OCI-LY1 (cell line): Measurements from ENCODE around the gene MAN2B2.

Experiments
- H2AFZ ChIP-seq: fragments of 200-600 bp; sonication (generic), shearing (Covaris generic); 2 replicates; pipeline ENCODE4 v1.6.0; 2014; ENCODE audit warnings: antibody characterized with exemption, mild to moderate bottlenecking, low read length
- H3F3A ChIP-seq: fragments of 200-600 bp; sonication (generic), shearing (Covaris generic); 2 replicates; pipeline ENCODE4 v1.6.0; 2014; ENCODE audit warnings: mild to moderate bottlenecking, antibody characterized with exemption, low read length, moderate library complexity; ENCODE audit not compliant: insufficient read depth
- H3K27ac ChIP-seq: fragments of 200-600 bp; sonication (generic); 2 replicates; pipeline ENCODE4 v1.5.1; 2014; ENCODE audit warnings: low read length, mixed run types, mild to moderate bottlenecking, low read depth; ENCODE audit not compliant: poor library complexity, severe bottlenecking
- H3K27me3 ChIP-seq: fragments of 200-600 bp; sonication (generic); 2 replicates; pipeline ENCODE4 v1.6.0; 2014; ENCODE audit warnings: antibody characterized with exemption, mild to moderate bottlenecking, low read length, moderate library complexity; ENCODE audit not compliant: insufficient read depth
- H3K36me3 ChIP-seq: fragments of 200-600 bp; sonication (generic); 2 replicates; pipeline ENCODE4 v1.6.1; 2014; ENCODE audit warnings: mild to moderate bottlenecking, antibody characterized with exemption, low read length, moderate library complexity, mixed read lengths; ENCODE audit not compliant: insufficient read depth
- H3K4me1 ChIP-seq: fragments of 200-600 bp; sonication (generic); 2 replicates; pipeline ENCODE4 v1.5.1; 2014; ENCODE audit warnings: mild to moderate bottlenecking, low read length, moderate library complexity; ENCODE audit not compliant: insufficient read depth, severe bottlenecking
- H3K4me2 ChIP-seq: fragments of 200-600 bp; sonication (generic), shearing (Covaris generic); 2 replicates; pipeline ENCODE4 v1.6.1; 2014; ENCODE audit warnings: low read length
- H3K4me3 ChIP-seq: fragments of 200-600 bp; sonication (generic); 2 replicates; pipeline ENCODE4 v1.5.1; 2014; ENCODE audit warnings: low read length, low read depth, mild to moderate bottlenecking, mixed read lengths; ENCODE audit not compliant: poor library complexity, severe bottlenecking
- H3K79me2 ChIP-seq: fragments of 200-600 bp; shearing (Covaris generic); 2 replicates; pipeline ENCODE4 v1.6.1; 2016; ENCODE audit warnings: mixed run types, low read length, mixed read lengths; ENCODE audit not compliant: insufficient read depth
- H3K9ac ChIP-seq: fragments of 200-600 bp; sonication (generic), shearing (Covaris generic); 2 replicates; pipeline ENCODE4 v1.6.1; 2014; ENCODE audit warnings: mild to moderate bottlenecking, low read length, mixed read lengths
- H3K9me2 ChIP-seq: fragments of 200-600 bp; sonication (generic), shearing (Covaris generic); 2 replicates; pipeline ENCODE4 v1.6.1; 2014; ENCODE audit warnings: low read depth, mild to moderate bottlenecking, low read length, mixed read lengths
- H3K9me3 ChIP-seq: fragments of 200-600 bp; shearing (Covaris generic); 2 replicates; pipeline ENCODE4 v1.6.1; 2014; ENCODE audit warnings: low read length, mixed read lengths
- H4K20me1 ChIP-seq: fragments of 200-600 bp; sonication (generic), shearing (Covaris generic); 2 replicates; pipeline ENCODE4 v1.6.0; 2016; ENCODE audit warnings: mild to moderate bottlenecking, low read length; ENCODE audit not compliant: insufficient read depth
- CTCF ChIP-seq: fragments of 200-600 bp; sonication (generic), shearing (Covaris generic); IDR thresholded peaks from 2 replicates; pipeline ENCODE4 v1.5.1; 2017; ENCODE audit warnings: mild to moderate bottlenecking, antibody characterized with exemption, low read length, moderate library complexity, mixed read lengths
- EZH2 ChIP-seq: fragments of 200-600 bp; sonication (generic), shearing (Covaris generic); IDR thresholded peaks from 2 replicates; pipeline ENCODE4 v1.8.0; 2017; ENCODE audit warnings: borderline replicate concordance, mixed run types, mild to moderate bottlenecking, antibody characterized with exemption, low read length, moderate library complexity, mixed read lengths

Gene MAN2B2

GRCh38 chr4:6614701-6615230 is 39.8 kb downstream of the MAN2B2 start:
- Histone ChIP-seq H2AFZ (no peak overlapping the region), H3F3A (no peaks in the 10 kb centered on the region), H3K27ac (no peak overlapping the region), H3K36me3 (peaks cover 3% of the 10 kb centered on the region; the same call in 1 of the 2 replicates), H3K9ac (no peak overlapping the region), H3K9me3 (no peaks in the 10 kb centered on the region), H3K4me1 (no peaks in the 10 kb centered on the region), H3K4me3 (no peak overlapping the region), H4K20me1 (no peaks in the 10 kb centered on the region), H3K79me2 (no peaks in the 10 kb centered on the region), H3K9me2 (no peaks in the 10 kb centered on the region), H3K4me2 (no peak overlapping the region), H3K27me3 (no peaks in the 10 kb centered on the region)
- TF ChIP-seq EZH2 (no peak), CTCF (no peak)

GRCh38 chr4:6616087-6616995 is 41.4 kb downstream of the MAN2B2 start:
- no peaks in the 10 kb centered on the region for H3K27me3 ChIP-seq
- no peaks in the 10 kb centered on the region for H3K9me3 ChIP-seq
- no peak overlapping the region for H3K27ac ChIP-seq
- no peaks in the 10 kb centered on the region for H3F3A ChIP-seq
- H2AFZ ChIP-seq, result no peak overlapping the region
- no peaks in the 10 kb centered on the region for H3K4me1 ChIP-seq
- peaks cover 3% of the 10 kb centered on the region; the same call in 1 of the 2 replicates for H3K36me3 ChIP-seq
- H3K4me2 ChIP-seq, result no peak overlapping the region
- no peaks in the 10 kb centered on the region for H4K20me1 ChIP-seq
- H3K79me2 ChIP-seq, result no peaks in the 10 kb centered on the region
- H3K9ac ChIP-seq, result no peak overlapping the region
- H3K4me3 ChIP-seq, result no peak overlapping the region
- TF ChIP-seq EZH2 (no peak), CTCF (no peak)
- H3K9me2 ChIP-seq, result no peaks in the 10 kb centered on the region

GRCh38 chr4:6617246-6617645 is 42.3 kb downstream of the MAN2B2 start:
- TF ChIP-seq EZH2 (no peak), CTCF (no peak)
- H3K9me3 ChIP-seq, result no peaks in the 10 kb centered on the region
- no peaks in the 10 kb centered on the region for H3K9me2 ChIP-seq
- H3K9ac ChIP-seq, result no peak overlapping the region
- no peak overlapping the region for H3K4me2 ChIP-seq
- no peak overlapping the region for H3K27ac ChIP-seq
- peaks cover 3% of the 10 kb centered on the region; the same call in 1 of the 2 replicates for H3K36me3 ChIP-seq
- no peaks in the 10 kb centered on the region for H4K20me1 ChIP-seq
- no peaks in the 10 kb centered on the region for H3K27me3 ChIP-seq
- H3K4me3 ChIP-seq, result no peak overlapping the region
- no peaks in the 10 kb centered on the region for H3F3A ChIP-seq
- no peak overlapping the region for H2AFZ ChIP-seq
- no peaks in the 10 kb centered on the region for H3K79me2 ChIP-seq
- H3K4me1 ChIP-seq, result no peaks in the 10 kb centered on the region
